Measurements from ENCODE around the gene CDC42EP1.

CDC42EP1 gene

DNA sequence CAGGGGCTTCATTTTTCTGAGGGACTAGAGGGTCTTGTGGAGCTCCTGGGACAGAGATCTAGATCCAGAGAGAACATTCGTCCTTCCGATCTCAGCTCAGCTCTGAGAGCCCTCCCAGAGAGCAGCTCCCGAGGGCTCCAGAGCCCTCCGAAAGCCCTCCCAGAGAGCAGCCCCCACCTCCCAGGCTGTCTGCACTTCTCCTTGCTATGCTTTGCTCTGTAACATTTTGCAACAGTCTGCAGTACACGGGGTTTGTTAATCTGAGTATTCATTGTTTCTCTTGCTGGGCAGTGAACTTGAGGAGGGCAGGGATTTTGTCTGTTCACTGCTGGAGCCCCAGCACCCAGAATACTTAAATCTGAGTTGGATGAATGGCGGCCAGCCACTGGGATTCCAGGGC is 50.9 kb downstream of the CDC42EP1 start:
- DNase-seq (ENCODE audit: low spot score): no peak

DNA sequence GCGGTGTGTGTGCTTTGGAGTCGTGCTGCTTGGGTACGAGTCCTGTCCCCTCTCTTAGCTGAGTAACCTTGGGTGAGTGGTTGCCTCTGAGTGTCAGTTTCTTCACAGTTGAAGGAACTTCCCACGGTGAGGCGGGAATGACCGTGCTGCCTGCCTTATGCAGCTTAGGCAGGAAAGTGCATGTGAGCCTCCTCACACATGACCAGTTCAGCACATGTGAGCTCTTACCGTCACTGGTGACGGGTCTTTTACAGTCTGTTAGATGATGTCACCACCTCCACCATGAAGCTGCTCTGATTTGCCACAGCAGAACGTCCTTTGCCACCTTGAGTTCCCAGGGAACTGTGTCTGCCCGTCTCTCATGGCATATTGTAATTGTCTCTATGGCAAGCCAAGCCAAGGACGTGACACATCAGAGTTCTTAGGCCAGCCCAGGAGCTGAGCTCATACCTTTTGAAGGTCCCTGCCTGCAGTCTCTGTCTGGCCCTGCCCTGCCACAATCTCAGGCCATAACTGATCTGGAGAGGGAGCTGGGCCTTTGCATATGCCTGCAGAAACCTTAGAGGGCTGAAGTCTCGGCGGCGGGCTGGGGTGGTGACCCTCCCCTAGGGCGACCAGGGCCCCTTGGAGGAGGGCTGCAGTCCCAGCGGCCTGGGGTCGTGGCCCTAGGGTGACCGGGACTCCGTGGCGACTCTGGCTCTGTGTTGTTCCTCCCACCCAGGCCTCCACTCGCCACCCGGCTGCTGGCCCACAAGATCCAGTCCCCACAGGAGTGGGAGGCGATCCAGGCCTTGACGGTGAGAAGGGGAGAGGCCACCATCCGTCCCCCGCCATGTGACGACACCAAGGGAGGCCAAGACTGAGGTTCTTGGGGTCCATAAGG is 56.2 kb downstream of the CDC42EP1 start:
- DNase-seq (ENCODE audit: low spot score): no peak

DNA sequence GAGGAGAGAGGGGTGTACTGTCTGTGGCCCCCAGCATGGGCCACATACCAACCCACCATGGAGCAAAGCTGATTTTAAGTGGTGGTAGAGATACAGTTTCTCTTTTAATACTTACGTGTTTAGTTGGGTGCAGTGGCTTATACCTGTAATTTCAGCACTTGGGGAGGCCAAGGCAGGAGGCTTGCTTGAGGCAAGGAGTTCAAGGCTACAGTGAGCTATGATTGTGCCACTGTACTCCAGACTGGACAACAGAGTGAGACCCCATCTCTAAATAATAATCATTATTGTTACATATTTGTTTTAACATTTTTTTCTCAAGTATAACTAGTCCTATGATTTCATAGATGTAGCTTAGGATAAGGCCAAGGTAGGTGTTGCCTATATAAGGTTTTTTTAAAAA is 57.2 kb downstream of the CDC42EP1 start:
- no peak for DNase-seq (ENCODE audit: low spot score)

DNA sequence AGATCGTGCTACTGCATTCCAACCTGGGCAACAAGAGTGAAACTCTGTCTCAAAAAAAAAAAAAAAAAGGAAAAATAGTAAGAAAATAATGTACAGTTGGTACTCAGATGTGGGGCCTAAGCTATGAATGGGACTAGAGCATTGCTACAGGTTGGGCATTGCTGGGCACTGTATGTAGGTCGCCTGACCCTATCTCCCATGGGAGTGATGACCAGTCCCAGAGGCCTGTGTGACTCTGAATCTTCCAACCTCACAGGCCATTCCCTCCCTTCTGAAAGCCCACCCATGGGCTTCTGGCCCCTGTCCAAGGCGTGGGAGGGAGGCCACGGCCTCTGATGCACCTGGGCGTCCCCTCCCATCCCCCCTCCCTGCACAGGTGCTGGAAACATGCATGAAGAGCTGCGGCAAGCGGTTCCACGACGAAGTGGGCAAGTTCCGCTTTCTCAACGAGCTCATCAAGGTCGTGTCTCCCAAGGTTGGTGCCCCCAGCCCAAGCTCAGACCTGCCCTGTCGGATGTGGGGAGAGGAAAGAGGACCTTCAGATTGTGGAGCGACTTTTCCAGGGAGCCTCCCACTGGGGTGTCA is 57.9 kb downstream of the CDC42EP1 start:
- DNase-seq (ENCODE audit: low spot score): no peak

DNA sequence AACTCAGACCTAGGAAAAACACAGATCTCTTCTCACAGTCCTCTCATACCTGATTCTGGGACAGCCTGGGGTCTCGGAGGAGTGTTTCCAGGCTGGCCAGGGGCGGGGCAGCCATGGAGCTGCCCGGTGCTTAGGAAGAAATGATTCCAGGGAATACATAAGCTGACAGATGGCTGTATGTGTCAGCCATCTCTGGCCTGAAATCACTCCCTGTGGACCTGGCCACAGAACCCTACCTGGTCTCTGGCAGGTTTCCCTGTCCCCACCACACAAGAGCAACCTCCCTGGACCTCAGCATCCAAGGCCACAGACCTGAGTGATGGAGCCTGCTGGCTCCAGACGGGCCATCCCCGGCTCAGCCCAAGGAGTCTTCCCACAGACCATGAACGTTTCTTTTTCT is 58.4 kb downstream of the CDC42EP1 start:
- DNase-seq (ENCODE audit: low spot score): peak; percentile 88

All from cerebellar cortex (tissue), 1 donor.